AG20443 (cell line): ENCODE data around the gene SNPH.
"Not testable (repeated sequence)": the region's sequence is repeated elsewhere in the genome, so short reads cannot be mapped to it uniquely, and the experiment has no call there.

Experiments
- DNase-seq: peaks from one replicate; pipeline ENCODE4 v3.0.0; 2012; ENCODE audit warnings: low spot score, mixed read lengths

The SNPH gene

DNA sequence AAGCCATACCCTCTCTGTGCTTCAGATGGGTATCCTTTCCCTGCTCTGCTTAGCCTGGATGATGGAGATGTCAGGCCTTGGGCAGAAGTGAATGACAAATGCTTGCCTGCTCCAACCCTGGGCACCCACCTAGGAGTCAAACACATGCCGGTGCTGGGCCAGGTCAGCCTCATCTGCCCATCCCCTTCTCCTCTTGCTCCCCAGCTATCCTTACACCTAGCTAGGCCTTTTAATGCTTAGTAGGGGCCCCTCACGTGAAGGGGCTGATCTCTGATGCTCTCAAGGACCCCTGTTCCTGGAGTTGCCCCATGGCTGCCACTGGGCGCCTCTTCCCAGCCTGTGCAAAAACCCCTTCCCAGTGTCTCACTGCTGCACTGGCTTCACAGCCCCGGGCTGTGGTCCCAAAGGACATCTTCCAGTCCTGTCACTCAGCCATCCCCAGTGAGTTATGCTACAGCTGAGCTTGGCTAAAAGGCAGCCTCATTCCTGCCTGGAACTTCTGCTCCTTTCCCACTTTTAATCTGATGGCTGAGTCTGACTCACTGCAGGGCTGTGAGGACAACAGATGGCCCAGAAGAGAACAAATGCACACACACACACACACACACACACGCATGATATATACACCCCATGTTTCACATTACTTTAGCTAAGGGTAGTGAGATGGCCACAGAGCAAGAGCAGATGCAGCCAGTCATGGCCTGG lies 75.6 kb downstream of the SNPH start:
- DNase-seq, result peak; percentile 39

DNA sequence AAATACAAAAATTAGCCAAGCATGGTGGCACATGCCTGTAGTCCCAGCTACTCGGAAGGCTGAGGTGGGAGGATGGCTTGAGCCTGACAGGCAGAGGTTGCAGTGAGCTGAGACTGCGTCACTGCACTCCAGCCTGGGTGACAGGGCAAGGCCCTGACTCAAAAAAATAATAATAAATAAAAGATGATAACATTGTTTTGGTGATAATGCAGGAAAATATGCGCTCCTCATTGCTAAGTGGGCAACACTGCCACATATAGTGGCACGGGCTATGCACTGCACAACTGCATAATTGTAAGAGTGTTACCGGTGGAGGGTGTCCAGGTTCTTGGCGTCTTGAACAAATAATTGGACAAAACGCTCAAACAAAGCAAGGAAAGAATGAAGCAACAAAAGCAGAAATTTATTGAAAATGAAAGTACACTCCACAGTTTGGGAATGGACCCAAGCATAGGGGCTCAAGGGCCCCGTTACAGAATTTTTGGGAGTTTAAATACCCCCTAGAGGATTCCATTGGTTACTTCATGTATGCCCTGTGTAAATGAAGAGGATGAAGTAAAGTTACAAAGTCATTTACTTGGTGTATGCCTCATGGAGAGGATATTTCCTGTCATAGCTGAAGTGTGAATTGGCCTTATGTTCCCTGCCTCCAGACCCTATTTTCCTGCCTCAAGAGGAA lies 77.5 kb downstream of the SNPH start:
- not testable (repeated sequence) for DNase-seq

DNA sequence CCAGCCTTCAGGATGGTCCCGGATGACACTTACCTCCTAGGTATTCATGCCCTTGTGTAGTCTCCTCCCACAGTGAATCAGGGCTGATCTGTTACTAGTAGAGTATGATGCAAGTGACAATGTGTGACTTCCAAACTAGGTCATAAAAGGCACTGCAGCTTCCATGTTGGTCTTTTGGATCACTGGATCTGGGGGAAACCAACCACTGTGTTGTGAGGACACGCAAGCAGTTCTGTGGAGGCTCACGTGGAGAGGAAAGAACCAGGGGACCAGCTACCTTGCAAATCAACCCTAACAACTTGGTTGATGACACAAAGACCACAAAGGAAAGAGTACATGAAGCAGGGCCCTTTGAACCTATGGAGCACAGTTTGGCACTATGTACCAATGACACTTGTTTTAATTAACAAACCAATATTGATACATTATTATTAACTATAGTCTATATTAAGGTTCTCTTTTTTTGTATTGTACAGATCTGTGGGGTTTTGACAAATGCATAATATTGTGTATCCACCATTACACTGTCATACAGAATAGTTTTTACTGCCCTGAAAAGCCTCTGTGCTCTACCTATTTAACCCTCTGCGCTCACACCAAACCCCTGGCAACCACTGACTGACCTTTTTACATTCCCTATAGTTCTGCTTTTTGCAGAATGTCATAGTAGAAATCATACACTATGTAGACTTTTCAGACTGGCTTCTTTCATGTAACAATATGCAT lies 79.1 kb downstream of the SNPH start:
- no peak for DNase-seq

DNA sequence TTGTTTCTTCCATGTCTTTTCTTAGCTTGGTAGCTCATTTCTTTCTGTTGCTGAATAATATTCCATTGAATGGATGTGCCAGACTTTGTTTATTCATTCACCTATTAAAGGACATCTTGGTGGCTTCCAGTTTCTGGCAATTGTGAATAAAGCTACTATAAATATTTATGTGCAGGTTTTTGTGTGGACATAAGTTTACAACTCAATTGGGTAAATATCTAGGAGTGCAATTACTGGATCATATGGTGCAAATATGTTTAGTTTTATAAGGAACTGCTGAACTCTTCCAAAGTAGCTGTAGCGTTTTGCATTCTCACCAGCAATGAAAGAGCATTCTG lies 79.6 kb downstream of the SNPH start:
- DNase-seq, result no peak

DNA sequence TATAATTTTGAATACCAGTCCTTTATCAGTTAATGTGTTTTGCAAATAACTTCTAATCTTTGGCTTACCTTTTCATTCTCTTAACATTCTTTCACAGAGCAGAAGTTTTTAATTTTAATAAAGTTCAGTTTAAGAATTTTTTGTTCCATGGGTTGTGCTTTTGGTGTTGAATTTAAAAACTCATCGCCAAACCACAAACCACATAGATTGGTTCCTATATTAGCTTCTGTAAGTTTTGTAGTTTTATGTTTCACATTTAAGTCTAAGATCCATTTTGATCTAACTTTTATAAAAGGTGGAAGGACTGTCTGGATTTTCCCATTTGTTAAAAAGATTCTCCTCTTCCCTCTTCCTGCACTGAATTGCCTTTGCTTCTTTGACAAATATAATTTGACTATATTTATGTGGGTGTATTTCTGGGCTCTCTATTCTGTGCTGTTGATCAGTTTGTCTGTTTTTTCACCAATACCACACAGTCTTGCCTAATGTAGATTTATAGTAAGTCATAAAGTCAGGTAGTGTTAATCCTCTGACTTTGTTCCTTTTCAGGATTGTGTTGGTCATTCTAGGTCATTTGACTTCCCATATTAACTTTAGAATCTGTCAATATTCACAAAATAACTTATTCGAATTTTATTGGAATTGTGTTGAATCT lies 80.3 kb downstream of the SNPH start:
- DNase-seq, result no peak

DNA sequence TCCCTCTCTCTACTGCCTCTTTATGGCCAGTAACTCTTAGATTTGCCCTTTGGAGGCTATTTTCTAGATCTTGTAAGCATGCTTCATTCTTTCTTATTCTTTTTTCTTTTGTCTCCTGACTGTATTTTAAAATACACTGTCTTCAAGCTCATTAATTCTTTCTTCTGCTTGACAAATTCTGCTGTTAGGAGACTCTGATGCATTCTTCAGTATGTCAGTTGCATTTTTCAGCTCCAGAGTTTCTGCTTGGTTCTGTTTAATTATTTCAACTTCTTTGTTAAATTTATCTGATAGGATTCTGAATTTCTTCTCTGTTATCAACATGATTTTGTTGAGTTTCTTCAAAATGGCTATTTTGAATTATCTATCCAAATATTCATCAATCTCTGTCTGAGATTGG lies 87.9 kb downstream of the SNPH start:
- no peak for DNase-seq

DNA sequence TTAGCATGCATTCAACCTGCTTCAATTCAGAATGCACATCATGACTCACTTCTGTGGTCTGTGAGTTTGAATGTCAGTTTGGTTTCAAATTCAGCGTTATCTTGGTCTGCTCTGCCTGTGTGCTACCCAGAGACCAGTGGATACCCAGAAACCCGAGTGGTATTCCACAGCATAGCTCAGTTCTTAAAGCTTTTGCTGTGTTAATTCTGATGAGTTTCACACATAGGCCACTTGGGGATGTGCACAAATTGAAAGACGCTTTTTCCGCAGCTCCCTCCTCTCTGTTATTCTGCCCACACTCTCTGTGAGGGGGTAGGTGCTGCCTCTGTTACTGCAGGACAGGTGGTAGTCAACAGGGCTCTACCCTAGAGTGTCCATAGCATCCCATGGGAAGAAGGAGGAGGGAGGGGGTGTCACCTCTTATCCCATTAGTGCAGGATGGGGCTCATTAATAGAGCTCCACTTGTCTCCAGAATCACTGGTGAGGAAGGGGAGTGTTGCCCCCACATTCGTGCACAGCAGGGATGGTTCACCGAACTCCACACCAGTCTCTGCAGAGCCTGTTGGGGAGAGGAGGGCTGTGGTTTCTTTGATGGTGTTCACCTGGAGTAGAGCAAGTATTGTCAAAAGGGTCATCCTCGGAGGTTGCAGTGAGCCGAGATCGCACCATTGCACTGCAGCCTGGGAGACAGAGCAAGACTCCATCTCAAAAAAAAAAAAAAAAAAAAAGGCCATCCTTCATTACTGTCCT lies 92.0 kb downstream of the SNPH start:
- no peak for DNase-seq
